ENCODE data around the gene THAP9.

THAP9 gene

GRCh38 chr4:82886147-82886942 lies 14.2 kb upstream of the THAP9 start:
- Histone ChIP-seq H3K18ac (ENCODE audit: low read length) (no peak overlapping the region), H2BK120ac (ENCODE audit: insufficient read depth, low read length, poor library complexity) (no peak overlapping the region), H3K9ac (ENCODE audit: low read length) (no peak overlapping the region), H2AFZ (ENCODE audit: insufficient read depth, low read length, poor library complexity) (no peak overlapping the region), H2BK5ac (ENCODE audit: low read depth, low read length, poor library complexity) (no peak overlapping the region), H3K23ac (ENCODE audit: low read length) (no peak overlapping the region), H4K8ac (ENCODE audit: low read depth, low read length) (no peak overlapping the region), H3K4ac (ENCODE audit: low read depth, low read length) (no peak overlapping the region), H2BK12ac (ENCODE audit: low read length) (no peak overlapping the region), H3K36me3 (ENCODE audit: control insufficient read depth in 1 of 2, insufficient read depth in 2 of 2, low read length in 2 of 2) (peaks cover 6 to 14% of the 10 kb centered on the region in 2 experiments), H3K14ac (ENCODE audit: low read length) (no peak overlapping the region), H3K79me2 (ENCODE audit: control insufficient read depth, insufficient read depth, low read length, poor library complexity) (peaks cover 21% of the 10 kb centered on the region), H3K4me1 (ENCODE audit: control insufficient read depth in 1 of 2, insufficient read depth in 2 of 2, low read length in 2 of 2) (peaks cover 2% of the 10 kb centered on the region in 2 experiments), H3K27me3 (ENCODE audit: insufficient read depth, low read length) (no peaks in the 10 kb centered on the region), H3K4me2 (ENCODE audit: low read length) (no peak overlapping the region), H4K91ac (ENCODE audit: low read depth, low read length) (no peak overlapping the region), H3K79me1 (ENCODE audit: low read length) (peaks cover 6% of the 10 kb centered on the region), H4K12ac (ENCODE audit: low read depth, low read length) (no peak overlapping the region), H2AK5ac (ENCODE audit: low read length) (no peak overlapping the region), H3K27ac (ENCODE audit: low read depth, low read length) (no peak overlapping the region), H3K4me3 (ENCODE audit: low read depth, low read length) (no peak overlapping the region), H3K9me3 (ENCODE audit: insufficient read depth, low read depth, low read length) (no peaks in the 10 kb centered on the region)
- DNase-seq, result no peak
- 100% methylated on average over 1 of the region's 5 CpGs for whole genome bisulfite sequencing (ENCODE audit: extremely low coverage, insufficient coverage, insufficient read length)

- Histone ChIP-seq H3K9me3 (ENCODE audit: insufficient read depth, low read depth, low read length) (no peaks in the 10 kb centered on the region), H3K27ac (ENCODE audit: low read depth, low read length) (no peak overlapping the region), H3K79me2 (ENCODE audit: control insufficient read depth, insufficient read depth, low read length, poor library complexity) (peaks cover 15% of the 10 kb centered on the region), H2BK12ac (ENCODE audit: low read length) (no peak overlapping the region), H4K12ac (ENCODE audit: low read depth, low read length) (no peak overlapping the region), H3K18ac (ENCODE audit: low read length) (no peak overlapping the region), H2AFZ (ENCODE audit: insufficient read depth, low read length, poor library complexity) (no peak overlapping the region), H3K27me3 (ENCODE audit: insufficient read depth, low read length) (no peaks in the 10 kb centered on the region), H3K4me3 (ENCODE audit: low read depth, low read length) (peak overlapping the region; percentile 60), H3K14ac (ENCODE audit: low read length) (no peak overlapping the region), H4K91ac (ENCODE audit: low read depth, low read length) (no peak overlapping the region), H3K23ac (ENCODE audit: low read length) (no peak overlapping the region), H3K79me1 (ENCODE audit: low read length) (peaks cover 8% of the 10 kb centered on the region), H3K4ac (ENCODE audit: low read depth, low read length) (peak overlapping the region; percentile 93), H3K36me3 (ENCODE audit: control insufficient read depth in 1 of 2, insufficient read depth in 2 of 2, low read length in 2 of 2) (peaks cover 6 to 10% of the 10 kb centered on the region in 2 experiments), H3K4me1 (ENCODE audit: control insufficient read depth in 1 of 2, insufficient read depth in 2 of 2, low read length in 2 of 2) (peaks cover 2% of the 10 kb centered on the region in 2 experiments), H2BK5ac (ENCODE audit: low read depth, low read length, poor library complexity) (no peak overlapping the region), H2BK120ac (ENCODE audit: insufficient read depth, low read length, poor library complexity) (no peak overlapping the region), H4K8ac (ENCODE audit: low read depth, low read length) (no peak overlapping the region), H3K4me2 (ENCODE audit: low read length) (peak overlapping the region; percentile 78), H3K9ac (ENCODE audit: low read length) (peak overlapping the region; percentile 27), H2AK5ac (ENCODE audit: low read length) (no peak overlapping the region)
- DNase-seq, result no peak
- no CpG with 5 or more reads among the region's 6 CpGs for WGBS (ENCODE audit: extremely low coverage, insufficient coverage, insufficient read length)
Observed at GRCh38 chr4:82889287-82889686, 11.2 kb upstream of the THAP9 start.

GRCh38 chr4:82890528-82890900 lies 10.0 kb upstream of the THAP9 start:
- peak overlapping the region; percentile 72 for H3K14ac ChIP-seq (ENCODE audit: low read length)
- H3K9ac ChIP-seq (ENCODE audit: low read length), result peak overlapping the region; percentile 94
- H2AFZ ChIP-seq (ENCODE audit: insufficient read depth, low read length, poor library complexity), result peak overlapping the region; percentile 34
- peak overlapping the region; percentile 89 for H3K4ac ChIP-seq (ENCODE audit: low read depth, low read length)
- peaks cover 2% of the 10 kb centered on the region in 2 experiments for H3K4me1 ChIP-seq (ENCODE audit: control insufficient read depth in 1 of 2, insufficient read depth in 2 of 2, low read length in 2 of 2)
- H3K18ac ChIP-seq (ENCODE audit: low read length), result peak overlapping the region; percentile 91
- no peak overlapping the region for H2BK12ac ChIP-seq (ENCODE audit: low read length)
- DNase-seq, result no peak
- H3K4me3 ChIP-seq (ENCODE audit: low read depth, low read length), result peak overlapping the region; percentile 92
- peaks cover 9 to 15% of the 10 kb centered on the region in 2 experiments for H3K36me3 ChIP-seq (ENCODE audit: control insufficient read depth in 1 of 2, insufficient read depth in 2 of 2, low read length in 2 of 2)
- H3K79me2 ChIP-seq (ENCODE audit: control insufficient read depth, insufficient read depth, low read length, poor library complexity), result peaks cover 15% of the 10 kb centered on the region
- no CpG with 5 or more reads among the region's 16 CpGs for WGBS (ENCODE audit: extremely low coverage, insufficient coverage, insufficient read length)
- H3K79me1 ChIP-seq (ENCODE audit: low read length), result peaks cover 8% of the 10 kb centered on the region
- peak overlapping the region; percentile 61 for H2BK120ac ChIP-seq (ENCODE audit: insufficient read depth, low read length, poor library complexity)
- H3K27ac ChIP-seq (ENCODE audit: low read depth, low read length), result peak overlapping the region; percentile 85
- H4K8ac ChIP-seq (ENCODE audit: low read depth, low read length), result peak overlapping the region; percentile 90
- H3K4me2 ChIP-seq (ENCODE audit: low read length), result peak overlapping the region; percentile 53
- peak overlapping the region; percentile 96 for H4K91ac ChIP-seq (ENCODE audit: low read depth, low read length)
- H3K23ac ChIP-seq (ENCODE audit: low read length), result no peak overlapping the region
- H3K27me3 ChIP-seq (ENCODE audit: insufficient read depth, low read length), result no peaks in the 10 kb centered on the region
- no peaks in the 10 kb centered on the region for H3K9me3 ChIP-seq (ENCODE audit: insufficient read depth, low read depth, low read length)
- peak overlapping the region; percentile 87 for H4K12ac ChIP-seq (ENCODE audit: low read depth, low read length)
- peak overlapping the region; percentile 91 for H2BK5ac ChIP-seq (ENCODE audit: low read depth, low read length, poor library complexity)
- H2AK5ac ChIP-seq (ENCODE audit: low read length), result peak overlapping the region; percentile 78

GRCh38 chr4:82890901-82891706 lies 9.4 kb upstream of the THAP9 start, which contains the start of gene SEC31A:
Gene SEC31A (minus strand): TSS chr4:82891153. CDS start chr4:82881936, 9,217 bp downstream.
- Histone ChIP-seq H4K8ac (ENCODE audit: low read depth, low read length) (peak within 1 kb of the TSS; percentile 90), H3K4me3 (ENCODE audit: low read depth, low read length) (peak within 1 kb of the TSS; percentile 92), H3K14ac (ENCODE audit: low read length) (peak within 1 kb of the TSS; percentile 72), H2BK5ac (ENCODE audit: low read depth, low read length, poor library complexity) (peak within 1 kb of the TSS; percentile 91), H3K9ac (ENCODE audit: low read length) (peak within 1 kb of the TSS; percentile 94), H2BK12ac (ENCODE audit: low read length) (no peak within 1 kb of the TSS), H3K27me3 (ENCODE audit: insufficient read depth, low read length) (no peaks in the 10 kb centered on the region), H3K36me3 (ENCODE audit: control insufficient read depth in 1 of 2, insufficient read depth in 2 of 2, low read length in 2 of 2) (peaks cover 10 to 17% of the 10 kb centered on the region in 2 experiments), H4K91ac (ENCODE audit: low read depth, low read length) (peak within 1 kb of the TSS; percentile 96), H3K23ac (ENCODE audit: low read length) (no peak within 1 kb of the TSS), H3K27ac (ENCODE audit: low read depth, low read length) (peak within 1 kb of the TSS; percentile 85), H2AK5ac (ENCODE audit: low read length) (peak within 1 kb of the TSS; percentile 78), H2AFZ (ENCODE audit: insufficient read depth, low read length, poor library complexity) (peak within 1 kb of the TSS; percentile 57), H2BK120ac (ENCODE audit: insufficient read depth, low read length, poor library complexity) (peak within 1 kb of the TSS; percentile 61), H3K18ac (ENCODE audit: low read length) (peak within 1 kb of the TSS; percentile 91), H3K4me1 (ENCODE audit: control insufficient read depth in 1 of 2, insufficient read depth in 2 of 2, low read length in 2 of 2) (peaks cover 2% of the 10 kb centered on the region in 2 experiments), H3K4ac (ENCODE audit: low read depth, low read length) (peak within 1 kb of the TSS; percentile 89), H4K12ac (ENCODE audit: low read depth, low read length) (peak within 1 kb of the TSS; percentile 87), H3K79me1 (ENCODE audit: low read length) (peaks cover 8% of the 10 kb centered on the region), H3K4me2 (ENCODE audit: low read length) (peak within 1 kb of the TSS; percentile 88), H3K79me2 (ENCODE audit: control insufficient read depth, insufficient read depth, low read length, poor library complexity) (peaks cover 15% of the 10 kb centered on the region), H3K9me3 (ENCODE audit: insufficient read depth, low read depth, low read length) (no peaks in the 10 kb centered on the region)
- DNase-seq, result peak; percentile 97 to 98
- no CpG with 5 or more reads among the region's 71 CpGs for WGBS (ENCODE audit: extremely low coverage, insufficient coverage, insufficient read length)
